NCI-H526 treated with DMSO at 0.1 percent for 48 hours (cell line): ENCODE measurements around the gene PDCD6IP.
"Not testable (repeated sequence)": the region's sequence is repeated elsewhere in the genome, so short reads cannot be mapped to it uniquely, and the experiment has no call there.

ENCODE experiments used
- DNase-seq: peaks from one replicate; lab custom pipeline; 2025; lab: John Stamatoyannopoulos, UW

PDCD6IP gene

GRCh38 chr3:33848624-33849347 lies 50.4 kb downstream of the PDCD6IP start:
- DNase-seq: no peak

GRCh38 chr3:33850599-33850998 lies 52.2 kb downstream of the PDCD6IP start:
- not testable (repeated sequence) for DNase-seq

DNA sequence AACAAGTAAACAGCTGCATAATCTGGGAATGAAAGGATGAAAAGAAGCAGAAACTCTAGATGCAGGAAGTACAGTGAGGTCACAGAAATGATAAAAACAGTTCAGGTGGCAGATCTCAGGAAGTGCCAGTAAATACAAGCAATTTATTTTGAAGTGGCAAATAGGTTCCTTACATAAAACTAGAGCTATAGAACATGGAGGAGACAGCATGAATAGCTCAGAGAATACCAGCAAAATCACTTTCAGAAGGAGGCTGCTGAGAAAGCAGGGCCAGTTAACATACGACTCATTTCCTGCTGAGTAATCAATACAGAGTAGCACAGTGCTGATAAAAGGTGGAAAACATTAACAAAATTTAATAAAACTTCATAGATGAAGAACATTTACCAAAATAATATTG lies 57.0 kb downstream of the PDCD6IP start:
- not testable (repeated sequence) for DNase-seq

DNA sequence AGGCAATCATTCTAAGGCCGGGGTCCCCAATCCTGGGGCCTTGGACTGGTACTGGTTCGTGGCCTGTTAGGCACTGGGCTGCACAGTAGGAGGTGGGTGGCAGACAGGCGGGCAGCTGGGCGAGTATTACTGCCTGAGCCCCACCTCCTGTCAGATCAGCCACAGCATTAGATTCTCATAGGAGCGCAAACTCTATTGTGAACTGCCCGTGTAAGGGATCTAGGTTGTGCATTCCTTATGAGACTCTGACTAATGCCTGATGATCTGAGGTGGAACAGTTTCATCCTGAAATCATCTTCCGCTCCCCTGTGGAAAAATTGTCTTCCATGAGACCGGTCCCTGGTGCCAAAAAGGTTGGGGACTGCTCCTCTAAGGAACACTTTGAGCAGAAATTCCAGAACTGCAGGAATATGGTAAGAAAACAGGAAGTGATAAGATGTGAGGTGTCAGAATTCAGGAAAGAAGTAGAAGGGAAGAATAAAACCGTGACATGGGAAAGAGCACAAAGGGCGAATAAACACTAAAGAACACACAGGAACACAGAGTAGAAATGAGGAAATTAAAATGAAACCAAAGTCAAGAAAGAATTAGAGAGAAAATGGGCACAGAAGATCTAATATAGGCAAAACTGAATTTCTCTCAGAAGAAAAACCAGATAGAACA lies 57.6 kb downstream of the PDCD6IP start:
- DNase-seq: no peak

DNA sequence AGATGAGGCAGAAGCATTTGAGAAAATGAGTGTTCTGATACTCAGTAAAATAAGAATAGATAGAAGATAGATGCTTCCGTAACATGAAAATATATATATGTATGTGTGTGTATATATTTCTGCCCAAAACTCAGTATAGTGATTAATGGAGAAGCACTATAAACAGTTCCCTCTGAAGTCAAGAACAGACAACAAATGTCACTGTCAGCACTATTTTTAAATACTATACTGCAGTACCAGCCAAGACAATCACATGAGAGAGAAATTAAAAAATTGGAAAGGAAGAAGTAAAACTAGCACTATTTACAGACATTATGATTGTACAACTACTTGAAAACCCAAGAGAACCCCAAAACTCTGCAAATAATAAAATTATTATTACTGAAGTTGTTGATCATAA lies 59.3 kb downstream of the PDCD6IP start:
- DNase-seq: not testable (repeated sequence)

- no peak for DNase-seq
Measured at GRCh38 chr3:33858131-33858530, 59.7 kb downstream of the PDCD6IP start.

DNA sequence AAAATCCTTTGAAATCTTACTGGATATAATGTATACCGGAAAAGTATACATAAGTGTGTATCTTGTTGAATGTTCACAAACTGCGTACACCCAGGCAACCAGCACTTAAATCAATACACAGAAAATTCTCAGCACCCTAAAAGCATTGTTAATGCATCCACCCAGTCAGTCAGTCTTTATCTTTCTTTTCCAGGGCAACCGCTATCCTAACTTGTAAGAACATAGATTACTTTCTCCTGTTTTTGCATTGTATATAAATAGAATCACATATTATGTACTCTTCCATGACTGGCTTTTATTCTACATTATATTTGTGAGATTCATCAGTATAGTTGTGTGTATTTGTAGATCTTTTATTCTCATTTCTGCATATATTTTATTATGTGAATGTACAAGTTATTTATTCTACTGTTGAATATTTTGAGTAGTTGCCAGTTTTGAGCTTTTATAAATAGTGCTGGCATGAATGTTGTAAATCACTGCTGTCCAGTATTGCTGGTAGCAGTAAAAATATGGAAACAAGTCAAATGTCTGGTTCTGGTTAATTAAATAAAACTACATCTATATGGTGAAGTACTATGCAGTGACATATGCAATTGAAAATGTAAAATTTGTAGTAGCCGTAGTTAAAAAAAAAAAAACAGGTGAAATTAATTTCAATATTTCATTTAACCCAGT lies 62.1 kb downstream of the PDCD6IP start:
- no peak for DNase-seq

DNA sequence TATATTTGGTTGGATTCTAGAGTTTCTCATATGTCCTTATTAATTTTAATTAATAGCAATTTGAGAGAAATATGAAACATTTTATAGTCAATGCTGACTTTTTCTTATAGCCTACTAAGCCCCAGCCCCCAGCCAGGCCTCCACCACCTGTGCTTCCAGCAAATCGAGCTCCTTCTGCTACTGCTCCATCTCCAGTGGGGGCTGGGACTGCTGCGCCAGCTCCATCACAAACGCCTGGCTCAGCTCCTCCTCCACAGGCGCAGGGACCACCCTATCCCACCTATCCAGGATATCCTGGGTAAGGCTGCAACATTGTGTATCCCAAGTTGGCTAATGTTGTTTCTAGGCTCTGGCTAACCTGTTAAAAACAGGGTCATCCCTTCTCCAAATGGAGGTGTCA lies 66.7 kb downstream of the PDCD6IP start:
- DNase-seq: no peak

DNA sequence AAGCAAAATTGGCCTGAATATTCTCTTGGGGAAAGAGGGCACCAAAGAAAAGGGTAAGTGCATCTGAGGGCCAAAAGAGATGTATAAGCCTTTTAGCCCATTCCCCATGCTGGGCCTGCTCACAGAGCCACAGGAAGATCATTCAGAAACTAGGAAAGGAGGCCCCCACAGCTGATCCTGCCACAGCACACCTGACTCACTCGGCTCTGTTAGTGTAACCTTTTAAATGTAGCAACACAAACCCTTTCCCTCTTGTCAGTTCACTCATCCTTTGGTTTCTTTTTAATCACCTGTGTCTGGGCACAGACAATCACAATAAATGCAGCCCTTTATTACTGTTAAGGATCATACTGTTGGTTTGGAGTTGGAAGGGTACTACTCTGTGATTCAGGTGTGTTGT lies 69.9 kb downstream of the PDCD6IP start:
- DNase-seq: no peak

- no peak for DNase-seq
Measured at GRCh38 chr3:33869977-33870376, 71.5 kb downstream of the PDCD6IP start.

- DNase-seq: no peak
Measured at GRCh38 chr3:33874815-33875214, 76.4 kb downstream of the PDCD6IP start.

DNA sequence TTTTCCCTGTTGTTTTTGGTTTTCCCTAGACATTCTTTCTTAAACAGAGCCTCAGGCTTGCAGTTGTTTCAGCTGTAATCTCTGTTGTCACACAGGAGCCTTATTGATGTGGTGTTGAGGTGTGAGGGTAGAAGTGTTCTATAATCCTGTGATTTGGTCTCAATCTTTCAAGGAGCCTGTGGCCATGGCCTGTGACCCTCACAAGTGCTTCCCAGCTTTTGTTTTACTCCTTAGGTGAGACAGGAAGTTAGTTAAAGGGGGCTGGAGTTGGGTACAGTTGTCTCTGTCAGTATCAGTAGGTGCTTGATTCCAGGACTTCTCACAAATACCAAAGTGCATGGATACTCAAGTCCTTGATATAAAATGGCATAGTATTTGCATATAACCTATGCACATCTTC lies 77.2 kb downstream of the PDCD6IP start:
- DNase-seq: no peak

- no peak for DNase-seq
Measured at GRCh38 chr3:33877187-33877586, 78.8 kb downstream of the PDCD6IP start.

GRCh38 chr3:33879540-33879939 lies 81.1 kb downstream of the PDCD6IP start:
- no peak for DNase-seq

DNA sequence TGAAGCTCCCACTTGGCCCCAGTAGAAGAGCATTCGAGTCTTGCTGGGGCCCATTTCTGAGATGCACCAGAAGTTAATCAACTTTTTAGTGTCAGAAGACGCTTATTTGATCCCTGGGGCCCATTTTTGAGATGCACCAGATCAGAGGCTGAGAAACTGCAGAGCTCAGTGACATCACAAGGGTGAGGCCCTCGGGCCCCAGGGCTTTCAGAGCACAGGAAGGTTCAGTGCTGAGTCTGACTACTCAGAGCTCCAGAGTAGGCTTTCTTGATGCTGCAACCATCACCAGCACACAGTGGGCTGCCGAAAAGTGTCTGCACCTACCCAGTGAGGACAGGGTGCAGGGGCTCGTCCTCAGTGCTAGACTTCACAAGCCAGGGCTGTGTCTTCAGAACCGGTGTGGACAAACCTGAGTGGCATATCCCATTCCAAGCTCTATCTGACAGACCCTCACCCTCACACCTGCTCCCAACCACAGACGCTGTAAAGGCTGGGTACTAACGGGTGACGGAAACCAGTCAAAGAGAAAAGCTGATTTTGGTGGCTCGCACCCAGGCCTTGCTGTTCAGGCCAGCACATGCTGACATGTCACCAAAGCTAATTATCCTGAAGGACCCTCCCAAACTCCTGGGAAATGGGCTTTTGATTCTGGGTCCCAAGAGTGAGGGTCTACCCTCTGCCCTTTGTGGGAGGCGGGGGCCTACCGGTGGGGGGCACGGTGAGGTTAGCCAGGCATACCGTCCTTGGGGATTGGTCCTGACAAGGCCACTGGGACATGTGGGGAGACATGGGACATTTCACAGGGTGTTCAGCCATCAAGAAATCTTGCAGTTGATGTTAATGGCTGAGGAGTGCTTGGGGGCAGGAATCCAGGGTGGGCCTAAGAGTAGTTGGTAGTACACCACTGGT lies 83.0 kb downstream of the PDCD6IP start:
- no peak for DNase-seq

GRCh38 chr3:33882296-33882695 lies 83.9 kb downstream of the PDCD6IP start:
- DNase-seq: no peak

DNA sequence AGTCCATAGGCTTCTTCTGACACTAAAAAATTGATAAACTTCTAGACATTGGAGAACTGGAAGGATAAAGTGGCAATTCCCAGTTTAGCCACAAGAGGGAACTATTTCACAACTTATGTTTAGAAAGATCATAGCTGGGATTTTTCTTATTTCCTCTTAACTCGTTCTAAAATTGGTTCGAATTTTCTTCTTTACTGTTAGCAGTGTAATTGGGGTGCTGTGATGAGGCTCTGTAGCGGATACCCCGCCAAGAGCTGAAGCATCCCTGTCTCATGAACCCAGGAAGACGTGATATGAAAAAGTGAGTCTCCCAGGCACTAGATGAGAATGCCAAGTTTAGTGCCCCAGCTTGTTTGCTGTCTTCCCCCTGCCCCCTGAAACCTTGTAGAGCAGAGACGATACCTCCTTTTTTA lies 85.1 kb downstream of the PDCD6IP start:
- DNase-seq: peak; percentile 6

DNA sequence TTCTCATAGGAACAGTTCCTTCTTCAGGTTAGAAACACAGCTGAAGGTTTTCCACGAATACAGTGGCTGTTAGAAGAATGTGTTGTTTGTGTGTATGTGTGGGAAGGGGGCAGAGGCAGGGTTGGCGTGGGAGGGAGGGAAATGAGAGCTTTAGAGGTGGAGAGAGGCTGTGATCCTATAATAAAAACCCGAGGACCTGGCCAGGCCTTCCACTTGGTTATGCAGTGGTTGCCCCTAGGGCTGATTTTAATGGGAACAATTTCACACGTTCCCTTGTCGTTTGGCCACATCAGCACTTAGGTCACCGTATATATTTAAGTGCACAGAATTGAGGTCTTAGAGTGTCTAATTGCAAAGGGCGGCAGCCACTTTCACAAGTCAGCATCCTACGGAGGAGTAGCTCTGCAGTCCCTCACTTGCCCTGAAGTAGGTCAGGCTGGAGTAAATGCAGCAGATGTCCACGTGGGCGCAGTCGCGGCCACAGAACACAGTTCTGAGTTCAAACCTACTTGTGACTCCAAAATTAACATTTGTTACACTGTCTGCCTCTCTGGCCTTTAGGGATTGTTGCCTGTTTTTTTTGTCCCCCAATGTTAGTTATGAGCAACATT lies 85.6 kb downstream of the PDCD6IP start:
- DNase-seq: no peak

DNA sequence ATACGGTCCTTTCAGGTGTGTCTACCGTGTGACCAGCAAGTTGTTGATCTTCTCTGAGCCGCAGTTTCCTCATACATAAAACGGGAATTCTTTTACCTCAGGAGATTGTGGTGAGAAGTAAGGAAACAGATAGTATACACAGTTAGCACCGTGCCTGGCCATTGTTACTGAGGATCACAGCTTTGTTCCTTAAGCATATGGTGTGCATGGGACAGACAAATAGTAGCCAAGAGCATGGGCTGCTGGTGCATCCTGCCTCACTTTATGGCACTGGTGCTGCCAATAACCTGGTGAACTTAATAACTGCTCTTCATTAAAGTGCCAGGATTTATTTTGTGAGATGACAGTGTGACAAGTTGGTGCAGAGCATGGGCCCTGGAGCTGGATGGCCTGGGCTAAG lies 86.3 kb downstream of the PDCD6IP start:
- no peak for DNase-seq

DNA sequence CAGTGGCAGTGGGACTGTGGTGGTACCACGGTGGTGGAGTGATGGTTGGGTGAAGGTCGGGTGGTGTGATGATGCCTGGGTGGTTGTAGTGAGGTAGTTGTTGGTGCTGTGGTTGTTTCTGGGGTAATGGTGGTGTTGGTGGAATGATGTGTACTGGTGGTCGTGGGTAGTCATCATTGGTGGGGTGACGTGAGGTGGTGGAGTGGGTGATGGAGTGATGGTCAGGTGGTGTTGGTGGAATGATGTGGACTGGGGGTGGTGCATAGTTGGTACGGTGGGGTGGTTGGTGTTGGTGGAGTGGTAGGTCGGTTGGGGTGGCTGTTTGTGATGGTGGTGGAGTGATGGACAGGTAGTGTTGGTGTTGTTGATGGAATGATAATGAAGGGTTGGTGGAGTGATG lies 87.1 kb downstream of the PDCD6IP start:
- no peak for DNase-seq

GRCh38 chr3:33886015-33886414 lies 87.6 kb downstream of the PDCD6IP start:
- DNase-seq: no peak

- DNase-seq: no peak
Measured at GRCh38 chr3:33887478-33887877, 89.0 kb downstream of the PDCD6IP start.
